Neuronal stem cell (in vitro differentiated cells): ENCODE data around the gene COL5A2.

Source experiments
- DNase-seq: peaks from one replicate; pipeline ENCODE4 v3.0.0-alpha.2; 2013; ENCODE audit warnings: low spot score
- H2AFZ ChIP-seq: one replicate; pipeline ENCODE4 v1.6.1; 2013; ENCODE audit warnings: mild to moderate bottlenecking, low read length, inconsistent platforms
- H2AK5ac ChIP-seq: 2 replicates; pipeline ENCODE4 v1.6.1; 2013; ENCODE audit warnings: low read depth, mild to moderate bottlenecking, inconsistent platforms, low read length, moderate library complexity, mixed read lengths
- H2BK120ac ChIP-seq: 2 replicates; pipeline ENCODE4 v1.6.1; 2013; ENCODE audit warnings: low read depth, mild to moderate bottlenecking, inconsistent platforms, low read length, moderate library complexity, mixed read lengths
- H2BK12ac ChIP-seq: one replicate; pipeline ENCODE4 v1.6.1; 2013; ENCODE audit warnings: low read length, inconsistent platforms
- H2BK15ac ChIP-seq: 2 replicates; pipeline ENCODE4 v1.6.1; 2013; ENCODE audit warnings: mild to moderate bottlenecking, low read length, inconsistent platforms, mixed read lengths
- H2BK5ac ChIP-seq: one replicate; pipeline ENCODE4 v1.6.1; 2013; ENCODE audit warnings: inconsistent platforms, mild to moderate bottlenecking, low read length, moderate library complexity
- H3K14ac ChIP-seq: one replicate; pipeline ENCODE4 v1.6.1; 2013; ENCODE audit warnings: low read length, inconsistent platforms
- H3K18ac ChIP-seq: 2 replicates; pipeline ENCODE4 v1.6.1; 2013; ENCODE audit warnings: low read length, inconsistent platforms
- H3K23ac ChIP-seq: 2 replicates; pipeline ENCODE4 v1.6.1; 2013; ENCODE audit warnings: low read depth, mild to moderate bottlenecking, mixed read lengths, low read length, inconsistent platforms; ENCODE audit not compliant: poor library complexity
- H3K27ac ChIP-seq: replicated peaks from 3 replicates; pipeline ENCODE4 v1.5.1; 2013; ENCODE audit warnings: low read length, inconsistent platforms
- H3K27me3 ChIP-seq, 3 experiments: 2 replicates each; pipeline ENCODE4 v1.6.1; 2013; ENCODE audit warnings: low read length in 3 of 3, mild to moderate bottlenecking in 2 of 3, inconsistent platforms in 1 of 3, low read depth in 1 of 3, mixed read lengths in 1 of 3, moderate library complexity in 1 of 3; ENCODE audit not compliant: control insufficient read depth in 3 of 3, insufficient read depth in 3 of 3
- H3K36me3 ChIP-seq, 2 donors: replicated peaks in 1 of 2; 2 replicates each; pipeline ENCODE4 v1.6.1; 2013; ENCODE audit warnings: low read length in 2 of 2; ENCODE audit not compliant: control insufficient read depth in 2 of 2, insufficient read depth in 2 of 2
- H3K4ac ChIP-seq: 2 replicates; pipeline ENCODE4 v1.6.1; 2013; ENCODE audit warnings: inconsistent platforms, mild to moderate bottlenecking, low read length, moderate library complexity
- H3K4me1 ChIP-seq, 2 donors: 1 replicate in 1 of 2; 2 replicates in 1 of 2; pipeline ENCODE4 v1.6.1; 2013; ENCODE audit warnings: low read length in 2 of 2, low read depth in 1 of 2; ENCODE audit not compliant: control insufficient read depth in 2 of 2, insufficient read depth in 1 of 2
- H3K4me2 ChIP-seq: one replicate; pipeline ENCODE4 v1.6.1; 2013; ENCODE audit warnings: mild to moderate bottlenecking, low read length, inconsistent platforms; ENCODE audit not compliant: insufficient read depth, poor library complexity, severe bottlenecking
- H3K4me3 ChIP-seq, 2 donors: 2 replicates each; pipeline ENCODE4 v1.5.1; 2013; ENCODE audit warnings: low read length in 2 of 2, mild to moderate bottlenecking in 2 of 2, inconsistent platforms in 1 of 2, moderate library complexity in 1 of 2
- H3K79me1 ChIP-seq: one replicate; pipeline ENCODE4 v1.6.1; 2013; ENCODE audit warnings: low read depth, mild to moderate bottlenecking, inconsistent platforms, low read length, moderate library complexity
- H3K9ac ChIP-seq: one replicate; pipeline ENCODE4 v1.6.1; 2013; ENCODE audit warnings: mild to moderate bottlenecking, low read depth, low read length, inconsistent platforms; ENCODE audit not compliant: poor library complexity
- H3K9me3 ChIP-seq, 2 donors: replicated peaks in 1 of 2; 2 replicates each; pipeline versions ENCODE3 to v1.6.1; 2013; ENCODE audit warnings: low read length in 2 of 2, mild to moderate bottlenecking in 2 of 2, inconsistent platforms in 1 of 2, low read depth in 1 of 2, mixed read lengths in 1 of 2, moderate library complexity in 1 of 2; ENCODE audit not compliant: control insufficient read depth in 2 of 2, insufficient read depth in 1 of 2
- H4K8ac ChIP-seq: one replicate; pipeline ENCODE4 v1.6.1; 2013; ENCODE audit warnings: low read depth, mild to moderate bottlenecking, inconsistent platforms, low read length, moderate library complexity
- H4K91ac ChIP-seq: one replicate; pipeline ENCODE4 v1.6.1; 2013; ENCODE audit warnings: low read length, low read depth, mild to moderate bottlenecking, inconsistent platforms; ENCODE audit not compliant: poor library complexity
- WGBS, 2 donors: extraction: QIAGEN DNeasy Blood & Tissue Kit; methylation state at CpG; one replicate each; pipeline ENCODE4 v1.1.7; 2013; ENCODE audit warnings: missing lambda C conversion rate in 2 of 2, mixed read lengths in 1 of 2; ENCODE audit not compliant: insufficient read length in 2 of 2, insufficient replicate concordance in 1 of 2; ENCODE audit errors: extremely low coverage in 2 of 2; 5-methylcytosine and 5-hydroxymethylcytosine counted together

COL5A2 gene

DNA sequence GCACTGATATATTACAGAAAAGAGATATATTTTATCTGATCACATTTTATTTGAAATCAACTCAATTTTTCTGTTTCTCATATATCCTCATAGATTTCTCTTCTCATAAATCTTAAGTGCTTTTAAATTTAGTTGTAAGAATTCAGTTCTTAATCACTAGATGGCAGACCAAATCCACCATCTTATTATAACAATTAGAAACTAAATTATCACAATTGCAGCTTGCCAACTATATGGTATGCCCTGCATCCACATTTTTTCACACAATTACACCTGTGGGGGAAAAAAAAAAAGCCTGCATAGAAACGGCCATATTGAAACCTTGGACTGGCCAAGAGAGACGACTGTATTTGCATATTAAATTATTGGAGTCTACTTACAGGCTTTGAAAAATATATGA is 64.4 kb downstream of the COL5A2 start:
- no peak overlapping the region for H2AFZ ChIP-seq
- H4K91ac ChIP-seq = no peak overlapping the region
- H4K8ac ChIP-seq = no peak overlapping the region
- peaks cover 4 to 15% of the 10 kb centered on the region in 2 donors for H3K4me1 ChIP-seq
- no peak overlapping the region for H3K14ac ChIP-seq
- no peak overlapping the region for H2BK15ac ChIP-seq
- no peak overlapping the region for H3K9ac ChIP-seq
- whole genome bisulfite sequencing, 2 donors = no CpG with 5 or more reads among the region's 2 CpGs
- DNase-seq = no peak
- no peak overlapping the region for H3K4me2 ChIP-seq
- no peak overlapping the region for H3K18ac ChIP-seq
- H2AK5ac ChIP-seq = no peak overlapping the region
- no peaks in the 10 kb centered on the region for H3K36me3 ChIP-seq
- no peaks in the 10 kb centered on the region for H3K79me1 ChIP-seq
- no peaks in the 10 kb centered on the region for H3K9me3 ChIP-seq
- H2BK12ac ChIP-seq = no peak overlapping the region
- no peak overlapping the region for H2BK120ac ChIP-seq
- H3K4me3 ChIP-seq = no peak overlapping the region
- H2BK5ac ChIP-seq = no peak overlapping the region
- no peak overlapping the region for H3K4ac ChIP-seq
- no peaks in the 10 kb centered on the region for H3K27me3 ChIP-seq
- no peak overlapping the region for H3K27ac ChIP-seq
- H3K23ac ChIP-seq = no peak overlapping the region

- H3K18ac ChIP-seq = no peak overlapping the region
- H3K36me3 ChIP-seq = no peaks in the 10 kb centered on the region
- H4K8ac ChIP-seq = no peak overlapping the region
- no peak overlapping the region for H2BK12ac ChIP-seq
- H3K9me3 ChIP-seq = no peaks in the 10 kb centered on the region
- H3K4me2 ChIP-seq = no peak overlapping the region
- H3K4me3 ChIP-seq = no peak overlapping the region
- H3K4ac ChIP-seq = no peak overlapping the region
- H3K9ac ChIP-seq = no peak overlapping the region
- no peaks in the 10 kb centered on the region for H3K27me3 ChIP-seq
- no peak overlapping the region for H3K27ac ChIP-seq
- peak overlapping the region; percentile 56 for H2AFZ ChIP-seq
- no CpG with 5 or more reads among the region's 2 CpGs for WGBS, 2 donors
- peaks cover 4 to 17% of the 10 kb centered on the region in 2 donors for H3K4me1 ChIP-seq
- no peak overlapping the region for H3K14ac ChIP-seq
- H2BK5ac ChIP-seq = no peak overlapping the region
- H3K23ac ChIP-seq = no peak overlapping the region
- DNase-seq = no peak
- H3K79me1 ChIP-seq = no peaks in the 10 kb centered on the region
- no peak overlapping the region for H4K91ac ChIP-seq
- H2BK15ac ChIP-seq = no peak overlapping the region
- H2AK5ac ChIP-seq = no peak overlapping the region
- no peak overlapping the region for H2BK120ac ChIP-seq
Observed at GRCh38 chr2:189113963-189114362, 65.6 kb downstream of the COL5A2 start.

- Histone ChIP-seq H2AFZ (no peak overlapping the region), H3K18ac (no peak overlapping the region), H2BK15ac (no peak overlapping the region), H2AK5ac (no peak overlapping the region), H3K23ac (no peak overlapping the region), H3K4me2 (no peak overlapping the region), H3K4me1 (peaks cover 4 to 17% of the 10 kb centered on the region in 2 donors), H3K14ac (no peak overlapping the region), H2BK120ac (no peak overlapping the region), H3K9ac (no peak overlapping the region), H3K4me3 (no peak overlapping the region), H3K9me3 (no peaks in the 10 kb centered on the region), H4K8ac (no peak overlapping the region), H3K4ac (no peak overlapping the region), H3K36me3 (no peaks in the 10 kb centered on the region), H4K91ac (no peak overlapping the region), H2BK12ac (no peak overlapping the region), H3K79me1 (no peaks in the 10 kb centered on the region), H3K27ac (no peak overlapping the region), H2BK5ac (no peak overlapping the region), H3K27me3 (no peaks in the 10 kb centered on the region)
- DNase-seq = no peak
- WGBS, 2 donors = no CpG with 5 or more reads among the region's 2 CpGs
Observed at GRCh38 chr2:189111063-189111715, 68.4 kb downstream of the COL5A2 start.

- Histone ChIP-seq H3K27me3 (no peaks in the 10 kb centered on the region), H3K14ac (no peak overlapping the region), H3K4ac (no peak overlapping the region), H3K27ac (no peak overlapping the region), H3K79me1 (no peaks in the 10 kb centered on the region), H3K9me3 (no peaks in the 10 kb centered on the region), H2BK15ac (no peak overlapping the region), H2AFZ (peak overlapping the region; percentile 34), H2AK5ac (no peak overlapping the region), H2BK120ac (no peak overlapping the region), H2BK5ac (no peak overlapping the region), H3K23ac (no peak overlapping the region), H3K36me3 (no peaks in the 10 kb centered on the region), H3K4me3 (no peak overlapping the region), H2BK12ac (no peak overlapping the region), H3K18ac (no peak overlapping the region), H4K91ac (peak overlapping the region; percentile 56), H3K4me2 (no peak overlapping the region), H3K9ac (no peak overlapping the region), H4K8ac (no peak overlapping the region), H3K4me1 (peaks cover 0 to 12% of the 10 kb centered on the region in 2 donors)
- no CpG with 5 or more reads among the region's 2 CpGs for WGBS, 2 donors
- no peak for DNase-seq
Observed at GRCh38 chr2:189109921-189110397, 69.6 kb downstream of the COL5A2 start.
